Activated CD8-positive, alpha-beta memory T cell treated with anti-CD3 and anti-CD28 coated beads for 48 hours (primary cell): ENCODE measurements around the gene CCDC127.

Experiments used
- DNase-seq, 3 experiments: peaks; one replicate each; pipeline ENCODE4 v3.0.0-alpha.2; 2020; ENCODE audit warnings: low read depth in 2 of 3, low spot score in 2 of 3

CCDC127 gene

DNA sequence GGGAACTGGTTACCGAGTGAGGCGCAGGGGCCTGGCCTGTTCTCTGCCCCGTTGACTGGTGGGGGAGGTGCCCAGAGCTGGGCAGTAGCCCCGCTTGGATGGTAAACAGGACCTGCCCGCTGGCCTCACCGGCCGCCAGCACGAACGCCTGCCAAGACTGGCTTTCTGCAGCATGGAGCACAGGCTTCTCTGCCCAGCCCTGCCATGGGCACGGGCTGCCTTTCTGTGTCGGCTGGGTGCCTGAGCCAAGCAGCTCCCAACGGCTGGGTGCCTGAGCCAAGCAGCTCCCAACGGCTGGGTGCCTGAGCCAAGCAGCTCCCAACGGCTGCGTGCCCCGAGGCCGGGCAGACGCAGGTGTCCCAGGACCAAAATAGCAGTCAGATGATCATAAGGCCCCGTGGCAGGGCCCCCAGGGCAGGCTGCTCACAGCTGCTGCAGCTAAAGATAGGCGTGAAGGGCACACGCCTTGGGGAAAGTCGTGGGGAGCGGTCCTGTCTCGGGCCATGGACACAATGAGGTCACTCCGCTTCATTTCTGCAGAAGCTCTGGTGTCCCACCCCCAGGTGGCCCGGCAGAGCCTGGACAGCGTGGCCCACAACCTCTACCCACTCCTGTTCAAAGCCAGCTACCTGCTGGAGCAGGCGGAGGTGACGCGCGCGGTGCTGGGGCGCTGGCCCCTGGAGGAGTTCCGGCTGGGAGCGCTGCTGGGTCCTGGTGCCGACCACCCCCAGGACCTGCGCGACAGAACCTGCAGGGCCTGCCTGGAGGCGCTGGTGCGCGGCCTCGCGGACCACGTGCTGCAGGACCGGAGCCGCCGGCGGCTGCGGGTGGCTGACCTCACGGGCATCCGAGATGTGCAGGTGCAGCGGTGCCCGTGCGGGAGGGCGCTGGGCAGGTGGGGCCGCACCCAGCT, 26.7 kb downstream of the CCDC127 start, which contains the start of gene LRRC14B:
Gene LRRC14B, plus strand, starts transcription at position 460 of the 913 bp plus-strand sequence. Its CDS starts 44 bp downstream, at position 504.
- DNase-seq: no peak

DNA sequence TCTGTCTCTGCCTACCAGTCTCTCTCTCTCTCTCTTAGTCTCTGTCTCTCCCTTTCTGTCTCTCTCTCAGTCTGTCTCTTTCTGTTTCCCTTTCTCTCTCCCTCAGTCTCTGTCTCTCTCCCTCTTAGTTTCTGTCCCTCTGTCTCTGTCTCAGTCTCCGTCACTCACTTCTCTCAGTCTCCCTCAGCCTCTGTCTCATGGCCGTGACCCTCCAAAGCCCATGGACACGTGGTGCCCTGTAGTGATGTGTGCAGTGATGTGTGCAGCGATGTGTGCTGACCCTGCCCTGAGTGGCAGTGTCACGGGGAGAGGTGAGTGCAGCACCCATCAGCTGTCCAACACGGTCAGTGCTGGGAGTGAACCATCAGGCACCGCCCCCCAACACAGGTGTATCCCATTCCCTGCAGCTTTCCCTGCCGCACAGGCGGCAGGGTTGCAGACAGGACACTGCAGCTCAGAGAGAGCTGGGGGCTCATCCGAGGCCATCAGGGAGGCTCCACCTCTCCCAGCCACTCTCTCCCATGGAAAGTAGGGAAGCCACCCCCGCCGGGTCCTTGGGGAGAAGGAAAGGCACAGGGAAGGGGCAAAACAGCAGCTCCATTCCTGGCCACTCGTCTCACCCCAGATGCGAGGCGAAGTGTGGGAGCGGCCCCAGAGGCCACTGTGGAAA, 27.5 kb downstream of the CCDC127 start:
- no peak for DNase-seq

DNA sequence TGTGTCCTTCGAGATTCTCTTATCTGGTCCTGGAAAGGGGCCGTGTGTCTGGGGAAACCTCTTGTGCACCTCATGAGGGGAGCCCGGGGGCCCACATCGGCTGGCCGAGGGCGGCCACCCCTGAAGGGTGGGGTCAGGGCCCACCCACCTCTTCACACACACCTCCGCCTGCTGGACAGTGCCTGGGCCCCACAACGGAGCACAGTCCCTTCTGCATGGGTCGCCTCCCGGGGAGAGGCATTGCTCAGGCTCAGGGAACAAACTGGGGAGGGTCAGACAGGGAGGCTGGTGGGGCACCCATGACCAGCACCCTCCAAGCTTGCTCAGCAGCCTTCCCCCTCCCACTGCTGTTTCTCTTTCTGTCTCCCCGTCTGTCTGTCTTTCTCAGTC, 28.0 kb downstream of the CCDC127 start:
- DNase-seq: no peak

DNA sequence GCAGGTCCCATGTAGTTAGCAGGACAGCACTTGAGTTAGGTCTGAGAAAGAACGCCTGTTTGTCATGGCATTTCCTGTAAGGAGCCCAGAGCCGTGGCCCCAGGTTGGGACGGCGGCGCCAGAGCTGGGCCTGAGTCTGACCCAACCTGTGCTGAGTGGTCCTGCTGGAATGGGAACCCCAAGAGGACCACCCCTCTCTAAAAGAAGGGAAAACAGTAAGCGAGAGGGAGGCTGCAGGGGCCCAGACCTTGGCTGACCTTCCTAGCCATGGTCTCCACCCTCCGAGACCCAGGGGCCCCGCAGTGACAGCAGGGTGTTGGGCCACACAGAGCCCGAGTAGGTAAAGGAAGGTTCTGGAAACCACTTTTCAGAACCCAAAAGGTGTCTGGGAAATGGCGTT, 28.5 kb downstream of the CCDC127 start:
- no peak for DNase-seq

DNA sequence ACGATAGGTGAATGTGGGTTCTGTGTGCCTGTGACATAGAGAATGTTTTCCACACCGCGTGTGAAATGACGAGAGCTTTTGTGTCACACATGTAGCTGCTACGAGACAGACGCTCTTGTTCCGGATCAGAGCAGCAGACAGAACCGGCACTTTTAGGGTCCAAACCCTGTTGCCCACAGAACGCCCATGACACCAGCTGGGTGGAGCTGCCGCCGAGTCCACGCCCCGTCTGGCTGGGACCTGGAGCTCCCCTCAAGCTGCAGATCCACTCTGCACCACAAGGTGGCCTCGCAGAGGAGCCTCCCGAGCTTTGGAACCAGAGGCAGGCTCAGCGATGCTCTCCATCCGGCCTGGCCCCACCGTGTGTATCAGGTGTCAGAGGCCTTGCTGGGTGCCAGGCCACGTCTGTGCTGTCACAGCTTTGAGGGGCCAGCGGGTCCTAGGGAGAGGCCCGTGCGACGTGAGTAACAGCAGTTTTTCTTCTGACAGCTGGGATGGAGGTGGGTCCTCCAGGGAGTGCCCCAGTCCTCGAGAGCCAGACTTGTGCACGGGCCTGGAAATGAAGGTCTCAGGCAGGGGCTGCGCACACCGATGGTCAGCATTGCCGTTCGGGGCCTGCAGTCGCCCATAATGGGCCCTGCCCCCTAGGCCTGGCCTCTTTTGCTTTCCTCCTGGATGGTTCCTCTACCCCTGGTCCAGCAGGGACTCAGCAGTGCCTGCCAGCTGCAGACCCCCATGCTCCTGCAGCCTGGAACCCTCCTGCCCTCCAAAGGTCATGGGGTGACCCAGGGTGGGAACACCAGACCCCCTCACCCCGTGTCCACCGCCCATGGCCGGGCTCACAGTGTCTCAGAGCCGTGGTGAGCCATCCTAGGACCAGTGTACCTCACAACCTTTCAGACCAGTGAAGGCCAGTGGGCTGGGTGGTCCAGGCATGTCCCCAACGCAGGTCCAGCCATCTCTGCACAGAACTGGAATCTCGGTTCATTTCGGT, 29.2 kb downstream of the CCDC127 start:
- peak; percentile 70 to 83 (median 74) for DNase-seq

DNA sequence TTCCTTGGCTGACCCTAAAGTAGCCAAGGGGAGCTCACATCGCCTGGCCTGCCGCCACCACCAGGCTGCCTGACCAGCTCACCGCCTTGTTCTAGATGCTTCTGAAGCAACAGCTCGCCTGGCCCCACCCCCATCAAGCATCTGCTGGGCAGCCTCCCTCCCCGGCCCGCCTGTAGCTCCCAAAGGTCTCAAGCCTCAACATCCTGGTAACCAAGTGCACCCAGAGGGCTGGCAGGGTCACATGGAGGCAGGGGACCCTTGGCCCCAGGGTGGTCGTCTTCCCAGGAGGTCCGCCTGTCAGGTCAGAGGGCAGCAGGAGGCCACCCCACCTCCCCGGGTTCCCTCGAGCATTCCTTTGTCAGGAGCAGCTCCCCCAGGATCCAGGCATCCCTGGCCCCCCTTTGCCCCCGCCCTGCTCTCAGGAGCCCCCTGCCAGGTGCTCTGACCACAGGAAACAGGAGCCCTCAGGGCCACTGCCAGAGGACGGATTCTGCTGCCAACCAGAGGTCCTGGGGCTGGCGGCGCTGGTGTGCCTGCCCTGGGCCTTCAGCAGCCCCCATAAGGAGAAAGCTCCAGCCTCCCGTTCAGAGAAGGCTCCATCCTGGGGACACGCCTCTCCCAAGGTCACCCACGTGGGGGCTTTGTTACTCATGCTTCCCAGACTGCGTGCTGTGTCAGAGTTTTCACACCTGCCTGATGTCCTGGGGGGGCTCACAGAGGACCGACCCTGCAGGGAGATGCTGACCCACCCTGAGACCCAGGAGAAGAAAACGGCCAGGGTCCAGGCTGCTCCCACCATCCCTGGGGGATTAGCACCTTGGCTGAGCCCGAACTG, 30.1 kb downstream of the CCDC127 start:
- DNase-seq: no peak

DNA sequence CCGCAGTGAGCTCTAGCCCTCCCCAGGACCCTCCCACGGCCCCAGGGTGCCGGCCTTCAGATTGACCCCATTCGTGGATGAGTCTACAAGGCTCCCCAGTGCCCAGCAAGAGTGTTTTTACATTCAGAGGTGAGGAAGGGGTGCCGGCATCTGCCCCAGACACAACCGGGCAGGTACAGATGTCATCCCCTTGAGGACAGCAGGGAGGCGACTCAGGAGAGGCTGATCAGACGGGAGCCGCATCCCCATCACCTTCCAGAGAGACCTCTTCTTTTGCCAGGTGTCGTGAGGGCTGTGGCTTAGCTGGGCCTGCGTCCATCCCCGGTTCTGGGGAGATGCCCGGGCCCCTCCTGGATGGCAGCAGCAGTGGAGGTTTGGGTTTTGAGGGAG, 30.9 kb downstream of the CCDC127 start:
- DNase-seq: no peak

DNA sequence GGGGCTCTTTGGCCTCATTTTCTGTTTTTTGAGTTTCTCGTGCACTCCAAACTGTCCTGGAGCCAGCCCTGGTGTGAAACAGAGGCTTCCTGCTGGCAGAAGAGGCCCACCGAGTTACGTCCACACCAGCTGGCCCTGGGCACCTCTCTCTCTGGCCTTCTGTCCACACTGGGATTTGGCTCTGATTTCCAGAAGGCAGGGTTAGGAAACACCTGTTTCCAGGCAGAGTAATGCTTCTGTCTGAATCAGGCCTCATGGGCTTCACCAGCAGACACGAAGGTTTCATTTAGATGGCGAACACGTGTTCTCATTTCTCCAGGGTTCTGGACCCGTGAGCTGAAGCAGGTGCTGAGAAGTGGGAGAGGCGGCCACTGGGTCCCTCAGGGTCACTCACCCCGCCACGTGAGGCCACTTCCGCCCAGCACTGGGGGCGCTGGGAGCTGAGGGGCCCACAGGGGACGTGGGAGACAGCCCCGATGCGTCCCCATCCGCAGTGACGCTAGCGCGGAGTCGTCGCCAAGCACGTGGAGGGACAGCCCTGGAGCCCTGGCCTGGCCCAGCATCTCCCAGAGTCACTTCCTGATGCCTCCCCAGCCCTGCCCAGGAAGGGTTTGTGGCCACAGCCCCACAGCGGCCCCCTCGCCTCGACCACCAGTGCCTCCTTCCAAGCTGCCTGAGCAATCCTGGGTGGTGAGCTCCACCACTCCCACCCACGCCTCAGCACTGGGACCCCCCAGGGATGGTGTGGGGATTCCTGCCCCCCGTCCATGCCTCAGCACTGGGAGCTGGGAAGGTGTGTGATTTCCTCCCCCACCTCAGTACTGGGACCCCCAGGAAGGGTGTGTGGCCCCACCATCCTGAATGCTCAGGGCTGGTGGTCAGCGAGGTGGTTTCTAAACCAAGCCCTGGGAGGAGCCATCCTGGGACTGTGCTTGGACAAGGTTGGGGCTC, 31.6 kb downstream of the CCDC127 start:
- DNase-seq: no peak

DNA sequence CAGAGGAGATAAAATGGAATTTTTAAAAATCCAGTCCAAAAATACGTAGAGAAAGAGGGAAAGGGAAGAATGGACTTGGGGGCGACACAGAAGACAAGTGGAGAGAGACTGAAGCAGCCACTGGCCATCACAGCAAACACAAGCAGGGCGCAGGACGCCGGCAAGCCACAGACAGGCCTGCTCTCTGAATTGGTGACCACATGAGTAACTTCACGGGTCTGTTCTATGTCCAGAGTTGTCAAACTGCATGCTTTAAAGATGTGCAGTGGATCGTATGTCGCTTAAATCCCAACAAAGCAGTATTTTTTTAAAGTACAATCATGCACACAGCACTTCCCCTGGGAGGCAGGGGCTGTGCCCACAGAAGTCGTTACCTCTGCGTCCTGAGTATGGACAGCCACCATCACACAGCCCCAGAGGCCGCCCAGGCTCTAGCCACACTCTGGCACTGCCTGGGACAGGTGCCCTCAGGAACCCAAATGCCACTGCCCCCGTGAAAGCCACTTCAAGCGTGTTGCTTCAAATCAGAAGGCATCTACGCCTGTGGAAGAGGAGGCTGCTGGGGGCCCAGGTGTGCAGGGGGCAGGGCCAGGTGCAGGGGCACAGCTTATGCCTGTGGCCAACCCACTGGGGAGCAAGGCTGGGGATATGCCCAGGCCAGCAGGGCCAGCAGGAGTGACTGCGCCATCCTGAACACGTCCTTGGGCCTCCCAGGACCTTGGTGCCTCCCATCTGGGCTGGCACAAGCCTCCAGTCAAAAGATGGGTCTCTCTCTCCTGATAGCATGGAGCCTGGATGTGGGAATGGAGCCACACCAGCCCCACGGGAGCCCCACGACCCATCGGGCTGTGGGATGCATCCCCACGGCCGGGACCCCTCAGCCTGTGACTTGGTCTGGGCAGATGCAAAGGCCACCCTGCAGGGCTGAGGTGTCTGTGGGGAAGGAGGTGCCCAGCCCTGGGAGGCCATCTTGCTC, 32.6 kb downstream of the CCDC127 start:
- DNase-seq: no peak

DNA sequence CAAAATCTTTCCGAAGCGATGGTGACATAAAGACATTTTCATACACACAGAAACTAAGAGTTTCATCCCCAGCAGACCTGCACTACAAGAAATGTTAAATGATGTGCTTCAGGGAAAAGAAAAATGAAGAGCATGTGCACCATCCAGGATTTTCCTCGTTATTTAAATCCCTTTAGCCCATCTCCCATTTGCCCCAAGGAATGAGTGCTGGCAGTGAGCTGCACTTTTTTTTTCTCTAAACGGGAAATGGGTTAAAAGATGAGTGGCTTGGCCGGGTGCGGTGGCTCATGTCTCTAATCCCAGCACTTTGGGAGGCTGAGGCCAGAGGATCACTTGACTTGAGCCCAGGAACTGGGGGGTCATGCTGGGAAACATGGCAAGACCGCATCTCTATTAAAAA, 33.5 kb downstream of the CCDC127 start:
- DNase-seq: no peak

DNA sequence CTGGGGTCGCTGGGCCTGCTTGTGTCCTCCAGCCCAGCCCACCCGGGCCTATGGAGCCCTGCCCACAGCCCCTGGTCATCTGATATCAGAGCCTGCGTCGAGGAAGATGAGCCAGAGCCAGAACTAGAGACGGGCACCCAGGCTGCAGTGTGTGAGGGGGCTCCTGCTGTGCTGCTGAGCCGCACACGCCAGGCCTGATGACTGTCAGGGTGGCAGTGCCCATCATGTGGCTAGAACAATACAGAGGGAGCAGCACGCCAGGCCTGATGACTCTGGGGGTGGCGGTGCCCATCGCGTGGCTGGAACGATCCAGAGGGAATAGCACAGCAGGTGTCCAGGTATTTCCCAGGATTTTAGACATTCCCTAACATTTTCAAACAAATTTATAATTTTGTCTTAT, 35.8 kb downstream of the CCDC127 start:
- no peak for DNase-seq

DNA sequence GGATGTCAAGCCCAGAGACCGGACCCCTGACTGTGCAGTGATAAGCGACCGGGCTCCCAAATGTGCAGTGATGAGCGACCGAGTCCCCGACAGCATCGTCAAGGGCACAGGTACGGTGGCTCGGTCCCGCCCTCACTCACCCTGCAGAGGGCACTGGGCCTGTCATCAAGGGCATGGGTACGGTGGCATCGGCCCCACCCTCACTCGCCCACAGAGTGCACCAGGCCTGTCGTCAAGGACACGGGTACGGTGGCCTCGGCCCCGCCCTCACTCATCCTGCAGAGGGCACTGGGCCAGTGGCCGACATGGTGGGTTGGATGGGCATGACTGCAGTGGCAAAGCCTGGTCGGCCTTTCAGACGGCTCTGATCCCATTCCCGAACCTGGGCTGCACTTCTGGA, 36.4 kb downstream of the CCDC127 start:
- DNase-seq: no peak

DNA sequence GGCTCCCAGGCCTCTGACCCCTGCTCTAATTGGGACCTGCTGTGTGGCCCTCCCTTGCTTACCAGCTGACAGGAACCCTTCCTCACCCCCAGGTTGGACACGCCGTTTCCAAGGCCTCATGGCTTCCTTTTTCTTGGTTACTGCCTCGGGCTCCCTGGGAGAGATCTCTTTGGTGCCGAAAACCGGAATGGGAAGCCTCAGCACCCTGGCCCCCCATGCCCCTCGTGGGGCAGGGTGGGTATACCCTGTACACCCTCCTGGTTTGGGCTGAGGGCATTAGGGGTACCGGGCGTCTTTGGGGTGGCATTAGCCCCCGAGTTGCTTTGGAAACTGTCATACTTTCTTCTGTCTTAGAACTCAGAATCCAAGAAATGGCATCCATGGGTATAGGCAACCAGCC, 36.8 kb downstream of the CCDC127 start:
- DNase-seq: no peak

DNA sequence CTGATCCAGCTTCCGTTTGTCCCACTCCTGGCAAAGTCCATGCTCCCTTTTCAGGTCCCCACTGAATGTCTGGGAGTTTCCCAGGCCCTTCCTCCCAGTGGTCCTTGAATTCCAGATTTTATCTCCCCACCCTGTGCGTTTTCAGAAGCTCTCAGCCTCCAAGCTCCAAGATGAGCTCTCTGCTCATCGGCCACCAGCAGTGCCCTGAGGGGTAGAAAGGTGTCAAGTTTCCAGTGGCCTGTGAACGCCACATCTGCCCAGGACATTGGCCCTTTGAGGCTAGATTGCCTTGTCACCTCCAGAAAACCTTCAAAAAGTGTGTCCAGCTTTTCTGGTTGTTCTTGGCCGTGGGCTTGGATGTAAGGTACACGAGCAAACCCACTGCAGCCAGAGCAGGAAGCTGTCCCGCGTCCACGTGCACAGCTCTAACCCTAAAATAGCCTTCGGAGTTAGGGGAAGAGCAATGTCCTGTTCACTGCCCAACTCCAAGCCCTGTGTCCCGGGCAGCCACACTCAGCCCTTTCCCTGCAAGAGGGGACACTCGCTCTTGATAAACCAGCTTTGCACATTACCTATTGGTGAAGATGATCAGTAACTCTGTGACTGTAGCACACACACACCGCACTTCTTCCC, 37.6 kb downstream of the CCDC127 start:
- no peak for DNase-seq

DNA sequence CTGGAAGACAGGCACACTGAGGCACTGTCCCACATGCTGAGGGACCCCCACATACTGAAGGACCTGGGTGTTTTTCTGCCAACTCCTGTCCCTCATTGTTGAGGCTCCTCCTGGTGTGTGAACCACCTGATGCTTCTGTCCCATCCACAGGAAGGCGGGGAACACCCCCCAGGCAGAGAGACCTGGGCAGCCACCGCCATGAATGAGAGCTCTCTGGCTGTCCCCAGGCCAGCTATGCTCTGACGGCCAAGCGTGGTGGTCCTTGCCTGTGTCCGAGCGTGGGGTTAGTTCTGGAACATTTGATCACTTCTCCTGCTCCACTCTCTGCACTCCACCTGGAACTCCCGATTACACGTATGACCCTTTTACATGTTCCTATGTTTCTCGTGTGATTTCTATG, 38.6 kb downstream of the CCDC127 start:
- no peak for DNase-seq

DNA sequence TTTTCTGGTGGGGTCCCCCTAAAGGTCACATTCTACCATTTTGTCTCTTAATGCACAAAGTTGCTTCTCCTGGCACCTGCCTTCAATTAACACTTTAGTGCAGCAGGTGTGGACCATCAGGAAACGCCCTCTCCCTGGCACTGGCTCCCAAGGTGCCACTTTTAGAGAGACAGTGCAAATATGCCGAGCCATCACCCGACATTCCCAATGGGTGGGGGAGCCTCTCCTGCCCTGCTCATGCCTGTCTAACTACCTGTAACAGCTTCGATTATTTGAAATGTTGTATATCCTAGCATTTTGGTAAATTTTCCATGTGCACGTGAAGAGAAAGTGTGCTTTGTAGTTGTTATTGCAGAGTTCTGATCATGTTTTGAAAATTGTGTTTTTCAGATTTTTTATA, 39.8 kb downstream of the CCDC127 start:
- no peak for DNase-seq

DNA sequence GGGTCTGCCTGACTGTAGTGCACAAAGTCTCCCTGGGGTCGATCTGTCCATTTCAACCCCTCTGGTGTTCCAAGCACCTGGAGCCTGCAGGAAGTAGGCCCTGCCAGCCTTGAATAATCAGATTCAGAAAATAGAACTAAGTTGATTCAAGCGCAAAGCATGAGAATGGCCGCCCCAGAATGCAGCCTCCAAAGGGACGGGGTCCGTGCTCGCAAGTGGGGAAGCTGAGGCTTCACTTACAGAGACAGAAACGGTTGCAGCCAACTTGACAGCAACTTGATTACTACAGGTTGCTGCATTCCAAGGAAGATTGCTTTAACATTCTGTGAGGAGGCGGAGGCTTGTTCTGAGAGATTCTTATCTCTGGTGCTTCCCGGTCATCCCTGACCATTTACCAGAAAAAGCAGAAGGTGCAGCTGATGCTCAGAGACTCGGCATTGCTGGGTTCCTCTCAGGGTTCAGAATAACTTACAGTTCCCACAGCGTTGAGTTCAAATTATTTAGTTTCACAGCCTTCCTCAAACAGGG, 41.6 kb downstream of the CCDC127 start:
- DNase-seq: no peak
